ENCODE results near the gene RAF1.

RAF1 gene

DNA sequence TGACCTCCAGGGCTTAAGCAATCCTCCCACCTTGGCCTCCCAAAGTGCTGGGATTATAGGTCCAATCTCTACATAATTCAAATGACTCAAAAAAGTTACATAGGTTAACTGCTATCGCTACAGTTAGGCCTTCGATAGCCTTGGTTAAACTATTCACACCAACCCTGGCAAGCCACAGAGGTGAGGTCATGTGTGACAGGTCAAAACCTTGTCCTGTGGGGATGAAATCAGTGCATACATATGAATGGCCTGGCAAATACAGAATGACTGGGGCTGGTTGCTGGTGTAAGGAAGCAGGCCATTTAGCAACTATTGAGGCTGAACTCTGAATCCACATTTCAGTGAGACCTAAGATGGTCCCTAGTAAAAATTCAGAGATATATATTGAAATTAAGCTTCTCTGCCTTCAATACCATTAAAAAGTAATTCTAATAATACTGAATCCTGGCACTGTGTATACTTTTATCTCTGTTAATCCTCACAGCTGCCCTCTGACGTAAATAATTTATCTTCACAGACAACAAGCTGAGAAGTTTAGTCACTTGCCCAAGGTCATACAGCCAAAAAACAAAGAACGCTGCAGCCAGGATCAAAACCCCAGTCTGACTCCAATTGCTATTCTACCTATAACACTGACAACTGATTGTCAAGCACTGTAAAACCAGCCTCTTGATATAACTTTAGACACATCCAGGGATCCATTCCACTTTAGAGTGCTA is 71.8 kb downstream of the RAF1 start:
- DNase-seq (ENCODE audit: low read depth in 2 of 2), result no peak

DNA sequence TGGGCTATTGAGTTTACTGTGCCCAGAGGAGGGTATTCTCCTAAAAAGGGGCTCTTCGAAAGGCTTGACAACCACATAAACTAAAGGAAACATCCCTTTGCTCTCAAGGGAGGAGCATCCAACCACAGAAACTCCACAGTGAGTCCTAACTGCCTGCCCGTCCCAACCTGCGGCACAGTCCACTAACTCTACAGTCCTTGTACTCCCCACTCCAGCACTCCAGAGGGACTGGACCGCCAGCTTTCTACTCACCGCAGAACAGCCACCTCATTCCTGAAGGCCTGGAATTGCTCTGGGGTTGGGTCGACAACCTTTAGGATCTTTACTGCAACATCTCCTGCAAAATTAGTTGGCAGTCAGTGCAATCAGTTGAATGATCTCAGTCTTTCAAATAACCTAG is 72.5 kb downstream of the RAF1 start:
- DNase-seq (ENCODE audit: low read depth in 2 of 2), result no peak

DNA sequence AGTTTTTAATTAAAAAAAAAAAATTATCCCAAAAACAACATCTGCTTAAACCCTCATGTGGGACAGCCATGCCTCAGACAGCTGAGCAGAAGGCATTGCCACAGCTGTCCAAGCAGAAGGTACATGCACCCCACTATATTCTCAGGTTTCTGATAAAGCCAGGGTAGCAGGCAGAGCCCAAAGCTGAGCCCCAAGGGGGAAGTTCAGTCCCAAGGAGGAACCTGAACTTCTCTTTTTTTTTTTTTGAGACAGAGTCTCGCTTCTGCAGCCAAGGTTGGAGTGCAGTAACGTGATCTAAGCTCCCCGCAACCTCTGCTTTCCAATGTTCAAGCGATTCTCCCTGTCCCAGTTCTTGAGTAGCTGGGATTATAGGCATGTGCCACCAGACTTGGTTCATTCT is 73.8 kb downstream of the RAF1 start:
- no peak for DNase-seq (ENCODE audit: low read depth in 2 of 2)

DNA sequence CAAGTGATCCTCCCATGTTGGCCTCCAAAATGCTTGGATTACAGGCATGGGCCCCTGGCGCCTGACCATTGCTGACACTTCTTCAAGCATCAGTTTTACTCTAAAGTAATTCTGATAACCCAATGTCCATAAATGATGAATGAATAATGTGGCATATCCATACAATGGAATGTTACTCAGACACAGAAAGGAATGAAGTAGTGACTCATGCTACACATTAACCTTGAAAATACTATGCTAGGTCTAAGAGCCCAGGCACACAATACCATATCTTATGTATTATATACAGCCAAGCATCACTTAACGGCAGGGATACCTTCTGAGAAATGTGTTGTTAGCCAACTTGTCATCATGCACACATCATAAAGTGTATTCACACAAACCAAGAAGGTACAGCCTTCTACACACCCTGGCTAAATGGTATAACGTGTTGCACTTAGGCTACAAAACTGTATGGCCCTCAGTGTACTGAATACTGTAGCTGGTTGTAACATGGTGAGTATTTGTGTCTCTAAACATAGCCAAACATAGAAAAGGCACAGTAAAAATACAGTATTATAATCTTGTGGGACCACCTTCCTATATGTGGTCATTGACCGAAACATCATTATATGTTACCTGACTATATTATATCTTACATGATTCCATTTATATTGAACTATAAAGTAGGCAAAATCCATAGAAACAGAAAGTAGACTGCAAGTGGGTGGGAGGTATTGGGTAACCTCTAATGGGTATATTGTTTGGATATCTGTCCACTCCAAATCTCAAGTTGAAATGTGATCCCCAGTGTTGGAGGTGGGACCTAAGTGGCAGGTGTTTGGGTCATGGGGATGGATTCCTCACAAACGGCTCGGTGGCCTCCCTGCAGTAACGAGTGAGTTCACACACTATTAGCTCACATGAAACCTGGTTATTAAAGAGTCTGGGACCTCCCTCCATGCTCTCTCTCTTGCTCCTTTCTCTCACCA is 75.6 kb downstream of the RAF1 start:
- DNase-seq (ENCODE audit: low read depth in 2 of 2), result no peak

DNA sequence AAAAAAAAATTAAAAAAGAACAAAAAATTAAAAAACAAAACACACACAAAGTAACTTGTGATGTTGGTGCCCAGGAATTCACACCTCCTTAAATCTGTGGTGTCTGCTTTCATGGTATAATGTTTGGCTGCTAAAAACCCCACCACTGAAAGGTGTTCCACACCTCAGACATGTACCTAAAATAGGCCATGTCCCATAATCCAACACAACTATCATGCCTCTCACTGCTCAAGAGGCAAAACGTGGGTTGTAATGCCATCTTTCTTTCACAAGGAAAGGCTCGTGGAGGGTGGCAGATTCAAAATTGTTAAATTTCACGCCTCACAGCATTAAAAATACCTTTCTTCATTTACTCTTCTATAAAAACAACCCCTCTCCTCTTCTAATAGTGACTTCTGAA is 77.5 kb downstream of the RAF1 start:
- no peak for DNase-seq (ENCODE audit: low read depth in 2 of 2)

DNA sequence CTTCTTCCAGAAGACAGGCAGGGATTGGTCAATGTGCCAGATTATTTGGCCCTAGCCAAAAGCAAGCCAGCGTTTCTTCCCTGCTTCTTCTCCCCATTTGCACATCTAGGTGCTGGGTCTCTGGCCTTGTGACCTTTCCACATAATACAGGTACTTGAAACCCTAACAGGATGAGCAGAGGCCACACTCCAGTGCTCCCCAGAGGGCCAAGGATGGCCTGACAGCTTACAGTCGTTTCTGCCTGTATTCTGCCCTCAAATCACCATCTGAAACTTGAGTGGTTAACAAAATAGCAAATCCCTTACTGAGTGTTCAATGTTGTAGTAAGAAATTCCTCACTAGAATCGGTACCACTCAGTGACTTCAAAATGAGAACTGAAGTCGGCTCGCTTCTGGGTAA is 77.9 kb downstream of the RAF1 start:
- DNase-seq (ENCODE audit: low read depth in 2 of 2), result no peak

DNA sequence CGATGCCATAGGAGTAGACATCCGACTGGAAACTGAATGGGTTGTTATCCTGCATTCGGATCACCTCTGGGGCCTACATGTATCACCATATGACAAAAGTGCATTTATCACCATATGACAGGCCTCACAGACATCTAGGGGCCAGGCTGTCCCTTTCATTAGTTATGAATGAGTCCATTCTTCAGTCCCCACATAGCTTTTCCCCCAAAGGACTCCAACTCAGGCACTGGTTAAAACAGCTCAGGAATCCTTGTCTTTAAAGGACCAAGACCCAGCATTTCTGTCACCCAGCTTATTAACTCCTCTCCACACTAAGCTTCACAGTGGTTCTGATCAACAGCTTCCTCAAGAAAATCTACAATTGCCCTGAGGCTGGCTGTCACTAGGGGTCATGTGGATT is 78.7 kb downstream of the RAF1 start:
- no peak for DNase-seq (ENCODE audit: low read depth in 2 of 2)

DNA sequence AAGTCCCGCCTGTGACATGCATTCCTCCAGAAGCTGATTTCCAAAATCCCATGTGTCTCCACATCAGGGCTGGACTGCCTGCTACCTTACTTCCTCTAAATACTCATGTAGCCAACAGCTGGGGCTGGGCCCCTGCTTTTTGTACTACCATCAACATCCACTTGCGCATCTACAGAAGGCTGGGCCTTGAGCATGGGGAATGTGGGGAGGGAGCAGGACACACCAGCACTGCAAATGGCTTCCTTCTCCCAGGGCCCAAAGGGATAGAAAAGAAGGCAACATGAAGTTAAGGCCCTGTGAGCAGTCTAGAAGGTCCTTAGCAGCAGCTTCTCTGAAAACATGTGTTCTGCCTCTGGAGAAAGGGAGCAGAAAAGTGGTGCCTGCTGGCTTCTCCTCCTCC is 79.8 kb downstream of the RAF1 start:
- no peak for DNase-seq (ENCODE audit: low read depth in 2 of 2)

DNA sequence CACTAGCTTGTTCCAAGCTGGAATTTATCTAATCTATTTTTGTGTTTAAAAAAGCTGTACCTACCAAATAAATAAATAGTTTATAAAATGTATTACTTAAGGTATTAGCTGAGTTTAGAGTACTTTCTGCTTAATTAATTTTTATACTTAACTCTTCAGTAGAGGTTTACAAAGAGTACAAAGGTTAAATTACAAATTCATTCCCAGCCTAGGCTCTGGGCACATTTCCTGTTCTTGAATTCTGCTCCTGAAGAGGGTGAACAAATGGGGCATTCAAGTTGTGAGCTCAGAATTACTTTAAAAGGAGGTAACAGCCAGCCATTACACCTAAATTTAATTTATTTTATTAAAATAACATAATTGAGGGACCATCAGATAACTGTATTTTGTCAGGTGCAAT is 80.6 kb downstream of the RAF1 start:
- DNase-seq (ENCODE audit: low read depth in 2 of 2), result no peak

DNA sequence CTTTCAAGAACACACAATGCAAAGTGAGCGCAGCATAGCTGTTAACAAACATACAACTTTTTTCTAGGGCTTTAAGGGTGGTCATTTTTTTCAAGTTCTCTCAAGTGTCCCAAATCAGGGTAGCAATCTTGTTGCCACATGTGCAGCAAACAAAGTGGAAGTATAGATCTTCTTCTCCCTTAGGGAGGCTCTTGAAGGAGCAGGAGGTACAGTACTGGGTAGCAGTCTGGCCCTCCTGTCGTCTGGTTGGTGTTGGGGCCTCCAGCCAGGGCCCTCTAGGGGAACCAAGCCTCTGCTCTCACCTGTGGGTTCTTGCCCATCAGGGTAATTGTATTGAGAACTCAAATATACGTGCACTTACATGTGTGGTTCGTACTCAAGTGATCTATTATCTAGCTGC is 81.2 kb downstream of the RAF1 start:
- no peak for DNase-seq (ENCODE audit: low read depth in 2 of 2)

DNA sequence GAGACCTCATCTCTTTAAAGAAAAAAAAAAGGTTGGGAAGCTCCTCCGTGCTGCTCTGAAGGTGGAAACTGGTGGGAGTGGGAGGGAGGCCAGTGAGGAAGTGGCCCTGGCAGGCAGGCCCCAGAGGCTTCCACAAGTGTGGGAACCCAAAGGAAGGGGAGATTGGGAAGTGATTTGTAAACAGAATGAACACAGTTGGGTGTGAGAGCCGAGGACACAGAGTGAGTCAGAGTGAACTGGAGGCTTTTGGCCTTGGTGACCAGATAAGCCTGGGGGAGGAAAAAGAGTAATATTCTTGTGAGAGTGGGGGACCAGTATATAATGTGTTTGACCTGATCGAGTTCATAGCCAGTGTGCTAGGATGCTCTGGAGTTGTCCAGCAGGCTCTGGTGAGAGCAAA is 84.0 kb downstream of the RAF1 start:
- DNase-seq (ENCODE audit: low read depth in 2 of 2), result no peak

DNA sequence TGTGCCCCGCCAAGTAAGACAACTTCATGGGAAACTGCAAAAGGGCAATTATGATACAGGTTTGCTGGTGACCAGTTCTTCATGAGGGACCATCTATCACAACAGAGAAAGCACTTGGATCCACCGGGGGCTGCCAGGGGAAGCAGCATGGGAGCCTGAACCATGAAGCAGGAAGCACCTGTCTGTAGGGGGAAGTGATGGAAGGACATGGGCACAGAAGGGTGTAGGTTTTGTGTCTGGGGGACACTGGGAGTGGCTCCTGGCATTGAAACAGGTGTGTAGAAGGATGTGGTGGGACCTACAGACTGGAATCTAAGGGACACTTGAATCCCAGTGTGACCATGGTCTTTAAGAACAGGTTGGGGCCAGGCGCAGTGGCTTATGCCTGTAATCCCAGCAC is 84.5 kb downstream of the RAF1 start:
- DNase-seq (ENCODE audit: low read depth in 2 of 2), result no peak

DNA sequence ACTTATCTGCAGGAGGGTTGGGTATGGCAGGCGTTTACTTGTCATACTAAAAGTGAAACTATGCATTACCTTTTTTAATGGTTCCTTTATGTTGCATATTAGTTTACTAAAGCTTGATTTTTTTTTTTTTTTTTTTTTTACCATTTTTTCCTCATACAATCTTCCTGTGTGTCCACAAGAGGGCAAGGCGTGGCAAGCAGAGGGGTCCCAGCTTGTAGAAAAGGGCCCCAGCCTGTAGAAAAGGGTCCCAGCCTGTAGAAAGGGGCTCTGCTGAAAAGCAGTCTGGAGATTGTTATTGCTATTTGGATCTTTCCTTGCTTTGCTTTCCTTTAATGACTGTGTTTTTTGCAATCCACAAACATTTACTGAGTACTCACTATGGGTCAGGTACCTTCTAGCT is 85.2 kb downstream of the RAF1 start:
- DNase-seq (ENCODE audit: low read depth in 2 of 2), result no peak

DNA sequence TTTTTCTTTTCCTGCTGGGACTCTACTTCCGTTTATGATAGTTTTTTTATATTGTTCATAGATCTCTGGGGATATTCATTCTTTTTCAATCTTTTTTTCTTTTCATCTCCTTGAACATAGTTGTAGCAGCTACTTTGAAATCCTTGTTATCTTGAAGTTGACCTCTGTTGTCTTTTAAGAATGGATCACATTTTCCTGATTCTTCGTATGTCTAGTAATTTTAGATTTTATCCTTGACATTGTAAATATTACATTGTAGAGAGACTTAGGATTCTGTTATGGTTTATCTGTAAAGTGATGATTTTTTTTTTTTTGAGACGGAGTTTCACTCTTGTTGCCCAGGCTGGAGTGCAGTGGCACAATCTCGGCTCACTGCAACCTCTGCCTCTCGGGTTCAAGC is 86.5 kb downstream of the RAF1 start:
- DNase-seq (ENCODE audit: low read depth in 2 of 2), result no peak

DNA sequence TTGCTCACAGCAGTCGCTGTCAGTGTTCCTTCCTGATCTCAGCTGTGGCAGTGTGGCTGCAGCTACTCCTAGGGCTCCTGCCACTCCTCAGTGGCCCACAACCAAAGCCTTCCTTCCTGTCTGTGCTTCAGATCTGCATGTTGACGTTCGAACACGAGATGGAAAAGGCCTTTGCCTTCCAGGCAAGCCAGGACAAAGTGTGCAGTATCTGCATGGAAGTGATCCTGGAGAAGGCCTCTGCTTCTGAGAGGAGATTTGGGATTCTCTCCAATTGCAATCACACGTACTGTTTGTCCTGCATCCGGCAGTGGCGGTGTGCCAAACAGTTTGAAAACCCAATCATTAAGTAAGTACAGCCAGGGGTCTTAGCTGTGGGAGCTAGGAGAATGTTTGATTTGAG is 89.3 kb downstream of the RAF1 start:
- DNase-seq (ENCODE audit: low read depth in 2 of 2), result no peak

DNA sequence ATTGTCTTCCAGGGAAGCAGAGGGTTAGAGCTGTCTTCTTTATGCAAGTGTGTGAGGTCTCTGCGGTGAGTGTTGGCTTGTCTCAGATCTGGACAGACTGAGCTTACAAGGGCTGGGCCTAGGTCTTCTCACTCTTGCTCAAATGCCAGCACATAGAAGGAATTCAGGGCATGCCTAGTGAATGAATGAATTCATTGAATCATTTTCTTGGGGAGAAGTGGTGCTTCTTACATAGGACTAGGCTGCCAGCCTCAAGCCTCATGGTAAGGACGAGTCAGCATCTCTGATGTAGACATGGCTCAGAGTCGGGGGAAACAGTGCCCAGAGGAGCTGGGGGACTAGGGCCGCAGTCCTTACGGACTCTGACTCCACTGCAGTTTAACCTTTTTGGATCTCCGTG is 89.8 kb downstream of the RAF1 start:
- DNase-seq (ENCODE audit: low read depth in 2 of 2), result no peak

DNA sequence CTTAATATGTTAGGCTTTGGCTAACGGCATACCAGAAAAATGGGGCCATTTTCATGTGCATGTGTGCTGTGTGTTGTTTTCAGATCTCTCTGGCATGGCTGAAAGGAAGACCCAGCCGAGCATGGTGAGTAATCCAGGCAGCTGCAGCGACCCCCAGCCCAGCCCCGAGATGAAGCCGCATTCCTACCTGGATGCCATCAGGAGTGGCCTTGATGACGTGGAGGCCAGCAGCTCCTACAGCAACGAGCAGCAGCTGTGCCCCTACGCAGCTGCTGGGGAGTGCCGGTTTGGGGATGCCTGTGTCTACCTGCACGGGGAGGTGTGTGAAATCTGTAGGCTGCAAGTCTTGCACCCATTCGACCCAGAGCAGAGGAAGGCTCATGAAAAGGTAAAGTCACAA is 91.9 kb downstream of the RAF1 start:
- no peak for DNase-seq (ENCODE audit: low read depth in 2 of 2)

DNA sequence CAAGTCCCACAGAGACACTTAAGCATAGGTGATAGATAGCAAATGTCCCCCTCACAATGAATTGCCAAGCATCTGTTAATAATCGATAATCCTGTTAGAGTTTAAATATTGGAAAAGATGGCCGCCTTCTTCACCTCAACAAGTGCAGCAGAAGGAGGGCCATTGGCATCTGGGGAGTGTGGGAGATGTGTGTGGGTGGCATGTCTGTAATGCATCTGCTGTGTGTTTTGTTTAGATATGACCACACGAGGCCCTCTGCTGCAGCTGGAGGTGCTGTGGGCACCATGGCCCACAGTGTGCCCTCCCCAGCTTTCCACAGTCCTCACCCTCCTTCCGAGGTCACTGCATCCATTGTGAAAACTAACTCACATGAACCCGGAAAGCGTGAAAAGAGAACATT is 94.1 kb downstream of the RAF1 start:
- no peak for DNase-seq (ENCODE audit: low read depth in 2 of 2)

DNA sequence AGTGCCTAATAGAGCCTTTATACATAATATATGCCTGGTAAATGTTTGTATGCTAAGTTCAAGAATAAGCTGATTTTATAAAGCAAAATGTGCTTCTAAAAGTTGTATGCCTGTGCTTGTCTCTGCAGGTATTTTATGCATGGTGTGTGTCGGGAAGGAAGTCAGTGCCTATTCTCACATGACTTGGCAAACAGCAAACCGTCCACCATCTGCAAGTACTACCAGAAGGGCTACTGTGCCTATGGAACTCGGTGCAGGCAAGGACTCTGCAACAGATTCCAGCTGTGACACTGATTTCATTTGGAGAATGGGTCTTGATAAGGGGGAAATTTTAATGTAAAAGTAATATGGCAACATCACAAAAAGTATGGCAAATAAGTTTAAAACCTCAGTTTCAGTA is 95.2 kb downstream of the RAF1 start:
- no peak for DNase-seq (ENCODE audit: low read depth in 2 of 2)

DNA sequence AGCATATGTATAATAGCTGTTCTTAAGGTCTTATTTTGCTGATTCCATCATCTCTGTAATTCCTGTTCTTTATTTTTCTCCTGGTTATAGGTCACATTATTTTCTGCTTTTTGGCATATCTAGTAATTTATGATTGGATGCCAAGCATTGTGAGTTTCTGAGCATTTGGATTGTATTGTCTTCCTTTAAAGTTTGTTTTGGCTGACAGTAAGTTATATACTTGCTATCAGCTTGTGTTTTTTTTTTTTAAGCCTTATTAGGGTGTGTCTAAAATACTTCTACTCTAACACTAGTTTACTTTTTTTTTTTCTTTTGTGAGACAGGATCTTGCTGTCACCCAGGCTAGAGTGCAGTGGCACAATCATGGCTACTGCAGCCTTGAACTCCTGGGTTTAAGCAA is 96.9 kb downstream of the RAF1 start:
- DNase-seq (ENCODE audit: low read depth in 2 of 2), result no peak

DNA sequence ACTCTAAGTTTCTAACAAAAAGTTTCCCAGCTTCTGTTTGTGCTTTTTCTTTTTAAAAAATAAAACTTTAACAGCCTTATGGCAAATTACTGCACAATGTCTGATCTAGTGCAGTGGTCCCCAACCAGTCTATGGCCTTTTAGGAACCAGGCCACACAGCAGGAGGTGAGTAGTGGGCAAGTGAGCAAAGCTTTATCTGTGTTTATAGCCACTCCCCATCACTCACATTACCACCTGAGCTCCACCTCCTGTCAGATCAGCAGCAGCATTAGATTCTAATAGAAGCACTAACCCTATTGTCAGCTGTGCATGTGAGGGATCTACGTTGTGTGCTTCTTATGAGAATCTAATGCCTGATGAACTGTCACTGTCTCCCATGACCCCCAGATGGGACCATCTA is 101.5 kb downstream of the RAF1 start:
- no peak for DNase-seq (ENCODE audit: low read depth in 2 of 2)

DNA sequence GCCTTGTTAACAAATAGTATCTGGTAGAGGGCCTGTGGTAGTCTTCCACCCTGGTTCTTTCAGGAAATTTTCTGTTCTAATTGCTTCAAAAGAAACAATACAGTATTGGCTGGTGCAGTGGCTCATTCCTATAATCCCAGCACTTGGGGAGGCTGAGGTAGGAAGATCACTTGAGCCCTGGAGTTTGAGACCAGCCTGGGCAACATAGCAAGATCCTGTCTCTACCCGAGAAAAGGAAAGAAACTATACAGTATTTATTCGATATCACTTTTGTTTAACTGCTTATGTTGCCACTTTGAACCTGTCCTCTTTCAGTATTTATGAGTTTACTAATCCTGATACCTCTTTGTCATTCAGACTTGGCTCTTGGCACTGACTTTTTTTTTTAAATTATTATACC is 102.5 kb downstream of the RAF1 start:
- no peak for DNase-seq (ENCODE audit: low read depth in 2 of 2)

DNA sequence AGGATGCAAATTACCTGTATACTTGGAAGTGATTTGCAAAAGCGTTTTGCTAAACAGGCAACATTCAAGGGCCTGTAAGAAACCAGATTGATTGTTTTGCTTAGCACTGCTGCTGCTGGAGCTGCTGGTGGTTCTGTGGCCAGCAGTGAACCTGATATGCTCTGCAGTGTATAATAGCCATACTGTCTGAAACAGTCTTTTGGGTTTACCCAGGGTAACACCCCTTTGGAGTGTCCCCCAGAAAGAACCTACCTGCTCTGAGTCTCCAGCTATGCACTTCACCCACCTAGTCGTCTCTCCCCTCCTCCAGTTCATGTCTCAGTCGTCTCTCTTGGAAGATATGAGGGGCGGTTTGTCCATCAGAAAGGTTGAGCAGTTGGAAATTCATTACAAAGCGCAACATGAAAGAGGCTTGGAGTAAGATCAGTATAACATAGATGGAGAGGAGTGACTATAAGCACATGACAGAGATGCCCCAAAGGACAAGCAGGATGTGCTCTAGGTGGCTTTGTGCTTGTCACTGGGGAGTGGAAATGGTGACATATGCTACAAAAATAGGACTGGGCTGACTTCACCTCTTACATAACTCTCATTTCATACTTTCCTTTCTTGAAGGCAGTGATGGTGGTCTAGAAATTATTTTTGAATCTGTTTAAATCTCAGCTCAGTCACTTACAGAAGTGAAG is 103.3 kb downstream of the RAF1 start:
- no peak for DNase-seq (ENCODE audit: low read depth in 2 of 2)
